GM12892 (cell line): ENCODE measurements around the gene FAM20B.

Experiments
- POLR2A ChIP-seq: IDR thresholded peaks from 2 replicates; pipeline ENCODE4 v1.6.1; 2011; ENCODE audit warnings: low read depth, low read length, control low read depth
- TAF1 ChIP-seq: IDR thresholded peaks from 2 replicates; pipeline ENCODE4 v1.6.1; 2011; ENCODE audit warnings: low read depth, mild to moderate bottlenecking, control low read depth, low read length, borderline replicate concordance

DNA sequence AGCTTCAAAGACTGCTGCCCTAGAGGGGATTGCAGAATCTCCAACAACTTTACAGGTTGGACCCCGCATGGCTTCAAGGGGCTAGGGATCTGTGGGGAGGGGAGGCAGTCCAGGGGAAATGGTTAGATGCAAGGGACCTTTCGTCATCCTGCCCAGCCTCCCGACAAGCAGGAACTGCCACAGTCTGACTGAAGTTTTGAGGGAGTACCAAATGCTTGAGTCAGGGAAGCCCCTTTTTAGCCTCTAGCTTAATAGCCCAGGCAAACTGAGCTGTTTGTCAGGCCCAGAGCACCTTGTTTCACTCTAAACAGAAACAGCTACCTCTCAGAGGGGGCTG is 57.3 kb downstream of the FAM20B start:
- TF ChIP-seq POLR2A = 0 out of 2 replicates have a peak, but pooled peaks have one; percentile 17
- TF ChIP-seq TAF1 = no peak
